Neural progenitor cell (in vitro differentiated cells): ENCODE measurements around the gene FBXW2. TPM values are rescaled to one million over a fixed set of nuclear protein-coding genes. Genes with fewer than 3 reads are reported as not detected.
A peak's percentile ranks its signal among the peaks of the same experiment; 100 is the strongest.

Experiments
- DNase-seq: peaks from one replicate; pipeline ENCODE4 v3.0.0-alpha.2; 2016; ENCODE audit warnings: low spot score
- H2AFZ ChIP-seq: fragments of 200-600 bp; sonication (generic); replicated peaks from 2 replicates; pipeline ENCODE4 v1.6.1; 2016; ENCODE audit warnings: antibody characterized with exemption
- H3F3A ChIP-seq: fragments of 200-600 bp; sonication (generic); 2 replicates; pipeline ENCODE4 v1.6.1; 2016; ENCODE audit warnings: antibody characterized with exemption, low read depth
- H3K27ac ChIP-seq: fragments of 200-600 bp; sonication (generic); 2 replicates; pipeline ENCODE4 v1.5.1; 2016; ENCODE audit warnings: mild to moderate bottlenecking
- H3K27me3 ChIP-seq: fragments of 200-600 bp; sonication (generic); 2 replicates; pipeline ENCODE4 v1.6.1; 2016; ENCODE audit warnings: mild to moderate bottlenecking, moderate library complexity
- H3K36me3 ChIP-seq: fragments of 200-600 bp; sonication (generic); 2 replicates; pipeline ENCODE4 v1.5.1; 2016
- H3K4me1 ChIP-seq: fragments of 200-600 bp; sonication (generic); 2 replicates; pipeline ENCODE4 v1.6.1; 2016; ENCODE audit warnings: mixed run types
- H3K4me2 ChIP-seq: fragments of 200-600 bp; sonication (generic); 2 replicates; pipeline ENCODE4 v1.6.1; 2016
- H3K4me3 ChIP-seq: fragments of 200-600 bp; sonication (generic); 2 replicates; pipeline ENCODE4 v1.5.1; 2016
- H3K79me2 ChIP-seq: fragments of 200-600 bp; sonication (generic); 2 replicates; pipeline ENCODE4 v1.6.1; 2016; ENCODE audit warnings: low read depth
- H3K9ac ChIP-seq: fragments of 200-600 bp; sonication (generic); 2 replicates; pipeline ENCODE4 v1.6.1; 2016
- H3K9me3 ChIP-seq: fragments of 200-600 bp; sonication (generic); 2 replicates; pipeline ENCODE4 v1.5.1; 2016; ENCODE audit warnings: low read depth
- H4K20me1 ChIP-seq: fragments of 200-600 bp; sonication (generic); 2 replicates; pipeline ENCODE4 v1.6.1; 2016; ENCODE audit warnings: low read depth
- H3K27ac Mint-ChIP-seq: 3 replicates; pipeline ENCODE4 v1.8.0; 2021; ENCODE audit warnings: mixed read lengths
- H3K27me3 Mint-ChIP-seq: 2 replicates; pipeline ENCODE4 v1.8.0; 2022; ENCODE audit warnings: low read depth, mild to moderate bottlenecking, inconsistent platforms, moderate library complexity, mixed read lengths; ENCODE audit not compliant: insufficient read depth
- H3K36me3 Mint-ChIP-seq: 3 replicates; pipeline ENCODE4 v1.8.0; 2021; ENCODE audit warnings: mixed read lengths
- H3K4me1 Mint-ChIP-seq: 3 replicates; pipeline ENCODE4 v1.8.0; 2021; ENCODE audit warnings: mixed read lengths
- H3K4me3 Mint-ChIP-seq: 3 replicates; pipeline ENCODE4 v1.8.0; 2021; ENCODE audit warnings: mild to moderate bottlenecking, moderate library complexity, mixed read lengths
- H3K9me3 Mint-ChIP-seq: 3 replicates; pipeline ENCODE4 v1.8.0; 2020; ENCODE audit warnings: mixed read lengths
- EZH2 ChIP-seq: fragments of 200-600 bp; sonication (generic); IDR thresholded peaks from 2 replicates; pipeline ENCODE4 v1.6.1; 2017; ENCODE audit warnings: antibody characterized with exemption, mild to moderate bottlenecking, moderate library complexity
- EZH2phosphoT487 ChIP-seq: fragments of 200-600 bp; sonication (generic); IDR thresholded peaks from 2 replicates; pipeline ENCODE4 v1.6.1; 2017; ENCODE audit warnings: antibody characterized with exemption
- total RNA-seq: library from RNA; depleted of rRNA; stranded (reverse); fragments of >200 nt; gene quantifications from 2 replicates; pipeline ENCODE4 v1.2.3, GENCODE V29; 2015; ENCODE audit warnings: low replicate concordance
- TF ChIP-seq, protein P1 (sequence below): fragments of 200-600 bp; sonication (generic); IDR thresholded peaks from 2 replicates; pipeline ENCODE4 v1.5.1; 2017; ENCODE audit warnings: antibody characterized with exemption, mild to moderate bottlenecking

FBXW2 gene, protein sequence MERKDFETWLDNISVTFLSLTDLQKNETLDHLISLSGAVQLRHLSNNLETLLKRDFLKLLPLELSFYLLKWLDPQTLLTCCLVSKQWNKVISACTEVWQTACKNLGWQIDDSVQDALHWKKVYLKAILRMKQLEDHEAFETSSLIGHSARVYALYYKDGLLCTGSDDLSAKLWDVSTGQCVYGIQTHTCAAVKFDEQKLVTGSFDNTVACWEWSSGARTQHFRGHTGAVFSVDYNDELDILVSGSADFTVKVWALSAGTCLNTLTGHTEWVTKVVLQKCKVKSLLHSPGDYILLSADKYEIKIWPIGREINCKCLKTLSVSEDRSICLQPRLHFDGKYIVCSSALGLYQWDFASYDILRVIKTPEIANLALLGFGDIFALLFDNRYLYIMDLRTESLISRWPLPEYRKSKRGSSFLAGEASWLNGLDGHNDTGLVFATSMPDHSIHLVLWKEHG
- 31.0 and 32.7 TPM in 2 replicates for total RNA-seq

DNA sequence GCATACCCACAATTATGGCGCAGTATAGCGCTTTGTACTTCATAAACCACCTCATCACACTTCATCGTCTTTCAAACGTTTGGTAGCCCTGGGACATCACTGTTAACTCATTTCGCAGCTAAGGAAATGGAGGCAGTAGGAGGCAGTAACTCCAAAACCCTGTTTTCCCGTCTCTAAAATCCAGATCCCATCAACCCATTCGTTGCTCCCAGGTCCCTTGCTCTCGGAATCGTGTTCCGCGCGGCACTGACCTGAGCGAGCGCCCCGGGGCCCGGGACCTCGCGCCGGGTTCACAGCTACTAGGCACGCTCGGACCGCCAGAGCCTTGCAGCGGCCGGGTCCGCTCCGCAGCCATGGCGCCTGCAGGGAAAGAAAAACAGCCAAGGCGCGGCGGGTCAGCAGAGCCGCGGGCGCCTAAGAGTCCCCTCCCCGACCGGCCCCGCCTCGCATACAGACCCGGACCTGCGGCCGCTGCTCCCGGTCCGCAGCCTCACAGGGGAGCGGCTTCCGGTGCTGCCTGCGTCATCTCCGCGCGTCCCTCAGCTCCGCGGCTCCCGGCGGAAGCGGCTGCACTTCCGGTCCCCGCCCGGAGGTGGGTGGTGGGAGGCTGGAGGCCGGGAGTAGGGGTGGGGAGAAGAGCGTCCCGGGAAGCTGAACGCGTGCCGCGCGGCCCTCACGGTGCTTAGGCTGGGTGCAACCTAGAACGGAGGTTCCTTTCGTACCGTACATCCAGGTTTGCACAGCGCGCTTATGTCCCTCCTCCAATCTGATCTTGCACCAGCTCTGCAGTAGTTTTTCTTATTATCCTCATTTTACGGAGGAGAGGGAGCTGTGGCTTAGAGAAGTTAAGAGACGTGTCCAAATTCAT lies at the start of gene FBXW2:
FBXW2 (minus strand) TSS at position 519 of the 868 bp plus-strand sequence. CDS start 5,158 bp downstream, outside the sequence.
- Mint-ChIP-seq H3K9me3 (no peaks in the 10 kb centered on the region), H3K36me3 (no peaks in the 10 kb centered on the region), H3K27ac (peak within 1 kb of the TSS; percentile 92), H3K4me3 (peak within 1 kb of the TSS; percentile 98), H3K4me1 (peaks cover 24% of the 10 kb centered on the region), H3K27me3 (no peaks in the 10 kb centered on the region)
- Histone ChIP-seq H3F3A (peaks cover 4% of the 10 kb centered on the region), H3K79me2 (peaks cover 62% of the 10 kb centered on the region), H3K27ac (peak within 1 kb of the TSS; percentile 88), H3K27me3 (no peaks in the 10 kb centered on the region), H3K9me3 (no peaks in the 10 kb centered on the region), H3K4me1 (peaks cover 9% of the 10 kb centered on the region), H3K4me3 (peak within 1 kb of the TSS; percentile 95), H3K9ac (peak within 1 kb of the TSS; percentile 82), H3K4me2 (peak within 1 kb of the TSS; percentile 94), H3K36me3 (no peaks in the 10 kb centered on the region), H4K20me1 (peaks cover 17% of the 10 kb centered on the region), H2AFZ (peak within 1 kb of the TSS; percentile 87)
- DNase-seq, result peak; percentile 96
- TF ChIP-seq EZH2 (peak; percentile 48), EZH2phosphoT487 (no peak)

DNA sequence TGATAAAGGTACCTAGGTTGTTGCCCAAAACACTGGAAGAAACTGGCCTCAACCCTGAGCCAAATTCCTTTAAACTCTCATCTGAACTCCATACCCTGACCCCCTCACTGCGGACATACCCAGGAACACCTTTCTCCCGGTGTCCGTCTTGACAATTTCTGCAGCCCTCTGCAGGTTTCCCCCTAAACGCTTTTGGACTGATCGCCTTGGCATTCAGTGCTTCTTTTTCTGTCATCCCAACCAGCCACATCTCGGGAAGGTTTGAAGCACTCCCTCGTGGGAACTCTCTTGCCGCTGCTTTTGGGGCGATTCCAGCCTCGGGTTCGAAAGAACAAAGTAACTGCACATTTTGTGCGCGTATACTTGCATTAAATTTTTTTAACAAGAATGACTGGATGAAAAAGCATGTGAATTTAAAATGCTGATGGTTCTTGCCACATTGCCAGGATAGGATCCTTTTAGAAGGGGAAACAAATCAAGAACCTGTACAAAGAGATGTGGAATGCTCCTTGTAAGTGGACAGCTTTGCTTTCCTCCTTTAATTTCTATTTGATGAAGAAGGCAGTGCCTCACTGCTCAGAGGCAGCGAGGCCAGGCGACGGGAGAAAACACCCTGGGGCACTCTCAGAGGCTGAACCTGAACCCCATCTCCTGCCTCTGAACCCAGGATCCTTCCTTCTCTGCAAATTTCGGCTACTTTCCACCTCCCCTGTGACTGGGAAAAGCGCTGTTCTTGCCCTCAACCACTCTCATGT lies 48.9 kb upstream of the FBXW2 start:
- H3K79me2 ChIP-seq, result no peaks in the 10 kb centered on the region
- Mint-ChIP-seq H3K9me3 (peaks cover 3% of the 10 kb centered on the region), H3K4me3 (peak overlapping the region; percentile 87), H3K27me3 (peaks cover 6% of the 10 kb centered on the region), H3K36me3 (peaks cover 9% of the 10 kb centered on the region), H3K4me1 (peaks cover 3% of the 10 kb centered on the region), H3K27ac (peak overlapping the region; percentile 89)
- peak overlapping the region; percentile 64 for H3K4me2 ChIP-seq
- peak overlapping the region; percentile 42 for H2AFZ ChIP-seq
- no peak for DNase-seq
- no peaks in the 10 kb centered on the region for H3K27me3 ChIP-seq
- H4K20me1 ChIP-seq, result no peaks in the 10 kb centered on the region
- H3F3A ChIP-seq, result no peaks in the 10 kb centered on the region
- no peaks in the 10 kb centered on the region for H3K36me3 ChIP-seq
- no peak overlapping the region for H3K27ac ChIP-seq
- H3K9ac ChIP-seq, result peak overlapping the region; percentile 64
- no peaks in the 10 kb centered on the region for H3K9me3 ChIP-seq
- H3K4me3 ChIP-seq, result peak overlapping the region; percentile 49
- TF ChIP-seq EZH2, result no peak
- TF ChIP-seq EZH2phosphoT487, result no peak
- TF ChIP-seq, protein P1, sequence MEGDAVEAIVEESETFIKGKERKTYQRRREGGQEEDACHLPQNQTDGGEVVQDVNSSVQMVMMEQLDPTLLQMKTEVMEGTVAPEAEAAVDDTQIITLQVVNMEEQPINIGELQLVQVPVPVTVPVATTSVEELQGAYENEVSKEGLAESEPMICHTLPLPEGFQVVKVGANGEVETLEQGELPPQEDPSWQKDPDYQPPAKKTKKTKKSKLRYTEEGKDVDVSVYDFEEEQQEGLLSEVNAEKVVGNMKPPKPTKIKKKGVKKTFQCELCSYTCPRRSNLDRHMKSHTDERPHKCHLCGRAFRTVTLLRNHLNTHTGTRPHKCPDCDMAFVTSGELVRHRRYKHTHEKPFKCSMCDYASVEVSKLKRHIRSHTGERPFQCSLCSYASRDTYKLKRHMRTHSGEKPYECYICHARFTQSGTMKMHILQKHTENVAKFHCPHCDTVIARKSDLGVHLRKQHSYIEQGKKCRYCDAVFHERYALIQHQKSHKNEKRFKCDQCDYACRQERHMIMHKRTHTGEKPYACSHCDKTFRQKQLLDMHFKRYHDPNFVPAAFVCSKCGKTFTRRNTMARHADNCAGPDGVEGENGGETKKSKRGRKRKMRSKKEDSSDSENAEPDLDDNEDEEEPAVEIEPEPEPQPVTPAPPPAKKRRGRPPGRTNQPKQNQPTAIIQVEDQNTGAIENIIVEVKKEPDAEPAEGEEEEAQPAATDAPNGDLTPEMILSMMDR, result no peak
- H3K4me1 ChIP-seq, result peaks cover 4% of the 10 kb centered on the region

DNA sequence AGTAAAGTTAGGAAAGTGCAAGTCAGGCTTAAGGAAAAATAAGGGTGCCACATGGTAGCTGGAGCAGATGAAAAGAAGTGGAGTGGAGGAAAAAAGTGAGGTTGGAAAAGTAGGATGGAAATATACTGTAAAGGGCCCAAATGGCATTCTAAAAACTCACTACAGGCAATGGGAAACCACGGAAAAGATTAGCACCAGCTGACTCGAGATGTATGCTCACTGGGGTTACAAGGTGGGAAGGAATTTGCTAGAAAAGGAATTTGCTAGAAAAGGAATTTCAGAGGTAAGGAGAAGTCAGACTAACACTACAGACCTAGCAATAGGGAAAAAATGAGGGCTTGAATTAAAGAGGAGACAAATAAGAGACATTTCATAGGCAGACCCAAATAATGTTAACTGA lies 45.9 kb upstream of the FBXW2 start:
- no peaks in the 10 kb centered on the region for H3K4me1 ChIP-seq
- no peaks in the 10 kb centered on the region for H3K36me3 ChIP-seq
- H3K79me2 ChIP-seq, result no peaks in the 10 kb centered on the region
- DNase-seq, result no peak
- H3K4me1 Mint-ChIP-seq, result peaks cover 3% of the 10 kb centered on the region
- no peak overlapping the region for H3K4me3 Mint-ChIP-seq
- H3K9ac ChIP-seq, result peak overlapping the region; percentile 13
- no peaks in the 10 kb centered on the region for H3K27me3 ChIP-seq
- peaks cover 3% of the 10 kb centered on the region for H3K9me3 Mint-ChIP-seq
- H3K4me3 ChIP-seq, result no peak overlapping the region
- TF ChIP-seq, protein P1, result no peak
- TF ChIP-seq EZH2phosphoT487 (no peak), EZH2 (no peak)
- no peak overlapping the region for H2AFZ ChIP-seq
- H3K4me2 ChIP-seq, result no peak overlapping the region
- no peak overlapping the region for H3K27ac Mint-ChIP-seq
- H4K20me1 ChIP-seq, result no peaks in the 10 kb centered on the region
- peaks cover 9% of the 10 kb centered on the region for H3K36me3 Mint-ChIP-seq
- no peaks in the 10 kb centered on the region for H3F3A ChIP-seq
- peaks cover under 1% of the 10 kb centered on the region for H3K27me3 Mint-ChIP-seq
- H3K9me3 ChIP-seq, result no peaks in the 10 kb centered on the region
- H3K27ac ChIP-seq, result no peak overlapping the region
